Vagina (tissue), 2 donors: ENCODE results near the gene KCNE2.

Source experiments
- POLR2A ChIP-seq, 2 donors: fragments of 450-650 bp; IDR thresholded peaks; one replicate each; pipeline ENCODE4 v1.6.1; 2017; ENCODE audit warnings: antibody characterized with exemption in 2 of 2, mild to moderate bottlenecking in 2 of 2, moderate library complexity in 2 of 2
- POLR2AphosphoS5 ChIP-seq, 2 donors: sonication (generic); formaldehyde crosslinking; IDR thresholded peaks; one replicate each; pipeline ENCODE4 v1.9.0; 2017; ENCODE audit warnings: antibody characterized with exemption in 2 of 2, mild to moderate bottlenecking in 2 of 2, low read depth in 1 of 2; ENCODE audit not compliant: insufficient read depth in 1 of 2
- TF ChIP-seq, protein P1 (sequence below), 3 experiments: fragments of 450-650 bp in 2 of 3; fragments of 200-600 bp in 1 of 3; sonication (generic) in 1 of 3; IDR thresholded peaks; one replicate each; pipeline ENCODE4 v1.5.1; 2017 to 2019; ENCODE audit warnings: antibody characterized with exemption in 3 of 3, mild to moderate bottlenecking in 2 of 3, moderate library complexity in 2 of 3

- TF ChIP-seq, protein P1, sequence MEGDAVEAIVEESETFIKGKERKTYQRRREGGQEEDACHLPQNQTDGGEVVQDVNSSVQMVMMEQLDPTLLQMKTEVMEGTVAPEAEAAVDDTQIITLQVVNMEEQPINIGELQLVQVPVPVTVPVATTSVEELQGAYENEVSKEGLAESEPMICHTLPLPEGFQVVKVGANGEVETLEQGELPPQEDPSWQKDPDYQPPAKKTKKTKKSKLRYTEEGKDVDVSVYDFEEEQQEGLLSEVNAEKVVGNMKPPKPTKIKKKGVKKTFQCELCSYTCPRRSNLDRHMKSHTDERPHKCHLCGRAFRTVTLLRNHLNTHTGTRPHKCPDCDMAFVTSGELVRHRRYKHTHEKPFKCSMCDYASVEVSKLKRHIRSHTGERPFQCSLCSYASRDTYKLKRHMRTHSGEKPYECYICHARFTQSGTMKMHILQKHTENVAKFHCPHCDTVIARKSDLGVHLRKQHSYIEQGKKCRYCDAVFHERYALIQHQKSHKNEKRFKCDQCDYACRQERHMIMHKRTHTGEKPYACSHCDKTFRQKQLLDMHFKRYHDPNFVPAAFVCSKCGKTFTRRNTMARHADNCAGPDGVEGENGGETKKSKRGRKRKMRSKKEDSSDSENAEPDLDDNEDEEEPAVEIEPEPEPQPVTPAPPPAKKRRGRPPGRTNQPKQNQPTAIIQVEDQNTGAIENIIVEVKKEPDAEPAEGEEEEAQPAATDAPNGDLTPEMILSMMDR (IDR thresholded peaks at IDR 0.05): no peak
- TF ChIP-seq POLR2AphosphoS5 (IDR thresholded peaks at IDR 0.05; ENCODE audit: insufficient read depth in 1 of 2, low read depth in 1 of 2) (peak in 1 of 2 donors; percentile 53), POLR2A (IDR thresholded peaks at IDR 0.05) (no peak)
Measured at GRCh38 chr21:34345892-34346291, 17.9 kb upstream of the KCNE2 start.
